H9 (cell line): Measurements from ENCODE around the gene KRTAP21-3. TPM values are rescaled to one million over a fixed set of nuclear protein-coding genes. Genes with fewer than 3 reads are reported as not detected.

ENCODE experiments used
- DNase-seq: peaks from one replicate; pipeline ENCODE4 v3.0.0-alpha.2; 2017
- H2AFZ ChIP-seq: one replicate; pipeline ENCODE4 v1.6.1; 2013; ENCODE audit warnings: mild to moderate bottlenecking, low read length, control low read depth, moderate library complexity
- H2AK5ac ChIP-seq: 2 replicates; pipeline ENCODE4 v1.6.1; 2013; ENCODE audit warnings: low read length, control low read depth, mixed read lengths; ENCODE audit not compliant: insufficient read length
- H2BK120ac ChIP-seq: one replicate; pipeline ENCODE4 v1.6.1; 2013; ENCODE audit warnings: low read depth, mild to moderate bottlenecking, low read length, control low read depth, inconsistent platforms; ENCODE audit not compliant: poor library complexity, severe bottlenecking
- H2BK12ac ChIP-seq: 2 replicates; pipeline ENCODE4 v1.6.1; 2013; ENCODE audit warnings: low read length, control low read depth, mixed read lengths, low read depth; ENCODE audit not compliant: insufficient read length
- H2BK15ac ChIP-seq: 2 replicates; pipeline ENCODE4 v1.6.1; 2013; ENCODE audit warnings: low read depth, low read length, control low read depth
- H2BK20ac ChIP-seq: one replicate; pipeline ENCODE4 v1.6.1; 2013; ENCODE audit warnings: low read depth, mild to moderate bottlenecking, low read length, control low read depth, inconsistent platforms; ENCODE audit not compliant: poor library complexity, severe bottlenecking
- H2BK5ac ChIP-seq: 2 replicates; pipeline ENCODE4 v1.6.1; 2013; ENCODE audit warnings: low read length, control low read depth, mixed read lengths; ENCODE audit not compliant: insufficient read length
- H3K14ac ChIP-seq: 2 replicates; pipeline ENCODE4 v1.6.1; 2013; ENCODE audit warnings: low read length, control low read depth; ENCODE audit not compliant: insufficient read depth
- H3K18ac ChIP-seq: 2 replicates; pipeline ENCODE4 v1.6.1; 2013; ENCODE audit warnings: low read depth, mild to moderate bottlenecking, mixed read lengths, low read length, control low read depth; ENCODE audit not compliant: insufficient read length
- H3K23ac ChIP-seq: 2 replicates; pipeline ENCODE4 v1.6.1; 2013; ENCODE audit warnings: low read length, control low read depth, mixed read lengths, low read depth; ENCODE audit not compliant: insufficient read length
- H3K23me2 ChIP-seq: 2 replicates; pipeline ENCODE4 v1.6.1; 2013; ENCODE audit warnings: low read depth, mild to moderate bottlenecking, mixed read lengths, low read length, control low read depth; ENCODE audit not compliant: insufficient read length, poor library complexity, severe bottlenecking
- H3K27ac ChIP-seq: 2 replicates; pipeline ENCODE4 v1.5.1; 2013; ENCODE audit warnings: low read length, control low read depth, mixed read lengths, low read depth; ENCODE audit not compliant: insufficient read length
- H3K27me3 ChIP-seq: 2 replicates; pipeline ENCODE4 v1.6.1; 2013; ENCODE audit warnings: low read length, control low read depth, inconsistent platforms; ENCODE audit not compliant: insufficient read depth
- H3K4ac ChIP-seq: 2 replicates; pipeline ENCODE4 v1.6.1; 2013; ENCODE audit warnings: low read depth, mild to moderate bottlenecking, control low read depth, inconsistent platforms, low read length, moderate library complexity
- H3K4me1 ChIP-seq: 2 replicates; pipeline ENCODE4 v1.6.1; 2013; ENCODE audit warnings: low read length, control low read depth, inconsistent platforms; ENCODE audit not compliant: insufficient read depth
- H3K4me2 ChIP-seq: 2 replicates; pipeline ENCODE4 v1.6.1; 2013; ENCODE audit warnings: low read length, control low read depth, mixed read lengths; ENCODE audit not compliant: insufficient read length, insufficient read depth
- H3K56ac ChIP-seq: 2 replicates; pipeline ENCODE4 v1.6.1; 2013; ENCODE audit warnings: low read depth, mild to moderate bottlenecking, mixed read lengths, low read length, control low read depth; ENCODE audit not compliant: insufficient read length
- H3K79me1 ChIP-seq: 2 replicates; pipeline ENCODE4 v1.6.1; 2013; ENCODE audit warnings: low read depth, mild to moderate bottlenecking, moderate library complexity, low read length, control low read depth, inconsistent platforms; ENCODE audit not compliant: insufficient read depth, poor library complexity, severe bottlenecking
- H3K79me2 ChIP-seq: 2 replicates; pipeline ENCODE4 v1.6.1; 2013; ENCODE audit warnings: low read length, control low read depth, inconsistent platforms; ENCODE audit not compliant: insufficient read depth
- H3K9ac ChIP-seq: 2 replicates; pipeline ENCODE4 v1.6.1; 2013; ENCODE audit warnings: low read length, control low read depth, mixed read lengths; ENCODE audit not compliant: insufficient read length; ENCODE audit errors: extremely low read depth
- H3K9me3 ChIP-seq: one replicate; pipeline ENCODE4 v1.6.1; 2013; ENCODE audit warnings: low read depth, low read length, inconsistent platforms; ENCODE audit not compliant: control insufficient read depth
- H3T11ph ChIP-seq: one replicate; pipeline ENCODE4 v1.6.1; 2013; ENCODE audit warnings: mild to moderate bottlenecking, low read length, control low read depth, inconsistent platforms
- H4K20me1 ChIP-seq: one replicate; pipeline ENCODE4 v1.6.1; 2013; ENCODE audit not compliant: control insufficient read depth, insufficient read length, insufficient read depth
- H4K5ac ChIP-seq: 2 replicates; pipeline ENCODE4 v1.6.1; 2013; ENCODE audit warnings: low read depth, mild to moderate bottlenecking, mixed read lengths, low read length, control low read depth; ENCODE audit not compliant: insufficient read length
- H4K8ac ChIP-seq: replicated peaks from 2 replicates; pipeline ENCODE4 v1.6.1; 2013; ENCODE audit warnings: low read length, control low read depth, mixed read lengths, low read depth; ENCODE audit not compliant: insufficient read length
- H4K91ac ChIP-seq: 2 replicates; pipeline ENCODE4 v1.6.1; 2013; ENCODE audit warnings: low read depth, mild to moderate bottlenecking, moderate library complexity, mixed read lengths, low read length, control low read depth; ENCODE audit not compliant: insufficient read length
- H3K27ac Mint-ChIP-seq, 3 experiments: 2 replicates in 2 of 3; 3 replicates in 1 of 3; pipeline ENCODE4 v1.8.0; 2020 to 2021; ENCODE audit warnings: mixed read lengths in 3 of 3, mild to moderate bottlenecking in 1 of 3, moderate library complexity in 1 of 3
- H3K27me3 Mint-ChIP-seq: 2 replicates; pipeline ENCODE4 v1.8.0; 2021; ENCODE audit warnings: low read depth, mild to moderate bottlenecking, moderate library complexity, mixed read lengths
- H3K36me3 Mint-ChIP-seq, 3 experiments: 2 replicates in 2 of 3; 3 replicates in 1 of 3; pipeline ENCODE4 v1.8.0; 2020 to 2021; ENCODE audit warnings: low read depth in 3 of 3, mixed read lengths in 3 of 3; ENCODE audit not compliant: insufficient read depth in 1 of 3
- H3K4me1 Mint-ChIP-seq, 2 experiments: 2 replicates each; pipeline ENCODE4 v1.8.0; 2020; ENCODE audit warnings: mixed read lengths in 2 of 2
- H3K4me3 Mint-ChIP-seq, 2 experiments: 2 replicates in 1 of 2; 3 replicates in 1 of 2; pipeline ENCODE4 v1.8.0; 2020 to 2021; ENCODE audit warnings: mild to moderate bottlenecking in 2 of 2, mixed read lengths in 2 of 2, moderate library complexity in 1 of 2
- H3K9me3 Mint-ChIP-seq, 2 experiments: 2 replicates in 1 of 2; 3 replicates in 1 of 2; pipeline ENCODE4 v1.8.0; 2020; ENCODE audit warnings: mild to moderate bottlenecking in 2 of 2, mixed read lengths in 2 of 2, moderate library complexity in 1 of 2
- WGBS: extraction: QIAGEN DNeasy Blood & Tissue Kit; methylation state at CpG from one replicate; pipeline ENCODE4 v1.1.7; 2013; ENCODE audit warnings: missing lambda C conversion rate, low lambda C conversion rate, mixed read lengths; ENCODE audit not compliant: insufficient read length; ENCODE audit errors: extremely low coverage; 5-methylcytosine and 5-hydroxymethylcytosine counted together
- total RNA-seq: library from RNA; stranded (reverse); gene quantifications from 2 replicates; pipeline ENCODE4 v1.2.1, GENCODE V29; 2021
- TF ChIP-seq, protein P1 (sequence below): fragments of 200-600 bp; sonication (generic); conservative IDR thresholded peaks from 3 replicates; pipeline ENCODE4 v1.8.0; 2021; ENCODE audit warnings: antibody characterized with exemption, mild to moderate bottlenecking

KRTAP21-3 gene
- total RNA-seq, 1 experiment from 2014 or later, result not detected

DNA sequence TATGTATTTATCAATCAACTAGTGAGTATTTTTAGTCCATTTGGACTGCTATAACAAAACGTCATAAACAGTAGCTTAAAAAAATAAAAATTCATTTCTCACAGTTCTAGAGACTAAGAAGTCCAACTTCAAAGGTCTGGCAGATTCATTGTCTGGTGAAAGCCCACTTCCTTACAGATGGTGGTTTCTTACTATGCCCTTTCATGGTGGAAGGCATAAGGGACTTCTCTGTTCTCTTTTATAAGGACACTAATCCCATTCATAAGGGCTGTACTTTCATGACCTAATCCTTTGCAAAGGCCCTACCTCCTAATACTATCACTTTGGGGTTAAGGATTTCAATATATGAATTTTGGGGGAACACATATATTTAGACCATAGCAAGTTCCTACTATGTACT lies 38.0 kb downstream of the KRTAP21-3 start:
- Histone ChIP-seq H3K56ac (no peak overlapping the region), H3K14ac (no peak overlapping the region), H2BK5ac (no peak overlapping the region), H2AK5ac (no peak overlapping the region), H4K20me1 (no peaks in the 10 kb centered on the region), H2AFZ (no peak overlapping the region), H3K79me2 (no peaks in the 10 kb centered on the region), H3K4ac (no peak overlapping the region), H3K4me1 (no peaks in the 10 kb centered on the region), H3K23me2 (no peaks in the 10 kb centered on the region), H2BK120ac (no peak overlapping the region), H2BK12ac (no peak overlapping the region), H3K27ac (no peak overlapping the region), H2BK20ac (no peak overlapping the region), H4K5ac (no peak overlapping the region), H3K27me3 (no peaks in the 10 kb centered on the region), H3K9me3 (no peaks in the 10 kb centered on the region), H3K9ac (no peak overlapping the region), H2BK15ac (no peak overlapping the region), H4K91ac (no peak overlapping the region), H3K23ac (no peak overlapping the region), H3K4me2 (no peak overlapping the region), H3K79me1 (no peaks in the 10 kb centered on the region), H3K18ac (no peak overlapping the region), H4K8ac (no peak overlapping the region), H3T11ph (no peak overlapping the region)
- TF ChIP-seq, protein P1, sequence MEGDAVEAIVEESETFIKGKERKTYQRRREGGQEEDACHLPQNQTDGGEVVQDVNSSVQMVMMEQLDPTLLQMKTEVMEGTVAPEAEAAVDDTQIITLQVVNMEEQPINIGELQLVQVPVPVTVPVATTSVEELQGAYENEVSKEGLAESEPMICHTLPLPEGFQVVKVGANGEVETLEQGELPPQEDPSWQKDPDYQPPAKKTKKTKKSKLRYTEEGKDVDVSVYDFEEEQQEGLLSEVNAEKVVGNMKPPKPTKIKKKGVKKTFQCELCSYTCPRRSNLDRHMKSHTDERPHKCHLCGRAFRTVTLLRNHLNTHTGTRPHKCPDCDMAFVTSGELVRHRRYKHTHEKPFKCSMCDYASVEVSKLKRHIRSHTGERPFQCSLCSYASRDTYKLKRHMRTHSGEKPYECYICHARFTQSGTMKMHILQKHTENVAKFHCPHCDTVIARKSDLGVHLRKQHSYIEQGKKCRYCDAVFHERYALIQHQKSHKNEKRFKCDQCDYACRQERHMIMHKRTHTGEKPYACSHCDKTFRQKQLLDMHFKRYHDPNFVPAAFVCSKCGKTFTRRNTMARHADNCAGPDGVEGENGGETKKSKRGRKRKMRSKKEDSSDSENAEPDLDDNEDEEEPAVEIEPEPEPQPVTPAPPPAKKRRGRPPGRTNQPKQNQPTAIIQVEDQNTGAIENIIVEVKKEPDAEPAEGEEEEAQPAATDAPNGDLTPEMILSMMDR, result no peak
- Mint-ChIP-seq H3K9me3 (peaks cover 0 to 13% of the 10 kb centered on the region in 2 experiments; a peak in 2 of 5 replicates), H3K4me1 (no peaks in the 10 kb centered on the region), H3K4me3 (no peak overlapping the region), H3K27me3 (peaks cover 2% of the 10 kb centered on the region), H3K36me3 (peaks cover 0 to 22% (median 0%) of the 10 kb centered on the region in 3 experiments; a peak in 2 of 7 replicates), H3K27ac (no peak overlapping the region)
- WGBS, result no CpG with 5 or more reads among the region's 1 CpG
- DNase-seq, result no peak
